ENCODE results near the gene SRC. TPM values are rescaled to one million over a fixed set of nuclear protein-coding genes. Genes with fewer than 3 reads are reported as not detected.

Gene SRC
- polyA plus RNA-seq, 1 donor (not counting 4 experiments of a cell fraction or from before 2014, with no cell fraction given) = 22.8 TPM

DNA sequence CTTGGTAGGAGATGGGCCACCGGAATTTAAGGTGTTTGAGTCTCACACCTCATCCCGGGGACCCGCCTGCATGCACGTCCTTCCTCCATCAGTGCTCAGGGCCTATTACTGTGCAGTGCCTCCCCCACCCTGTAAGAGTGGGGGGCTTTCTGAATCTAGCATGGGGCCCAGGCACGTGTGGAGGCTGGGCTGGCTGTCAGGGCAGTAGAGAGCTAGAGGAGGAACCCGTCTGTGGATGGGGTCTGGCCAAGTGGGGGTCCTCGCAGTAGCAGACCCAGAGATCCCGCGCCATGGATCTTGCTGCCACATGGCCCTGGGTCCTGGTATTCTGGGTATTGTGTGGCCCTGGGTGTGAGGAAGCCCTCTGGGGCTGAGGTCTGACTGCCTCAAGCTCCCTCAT, 42.9 kb downstream of the SRC start:
- FAIRE-seq (no peak), DNase-seq (ENCODE audit: low read depth, low spot score) (no peak)
- H3K36me3 ChIP-seq (ENCODE audit: control insufficient read depth in 2 of 2, extremely low read depth in 1 of 2, insufficient read depth in 2 of 2, low read length in 2 of 2) = peaks cover 27 to 33% of the 10 kb centered on the region in 2 experiments
- H3K4me2 ChIP-seq (ENCODE audit: control insufficient read depth, extremely low read depth, insufficient read depth, low read depth, low read length) = no peak overlapping the region
- TF ChIP-seq, protein P1, sequence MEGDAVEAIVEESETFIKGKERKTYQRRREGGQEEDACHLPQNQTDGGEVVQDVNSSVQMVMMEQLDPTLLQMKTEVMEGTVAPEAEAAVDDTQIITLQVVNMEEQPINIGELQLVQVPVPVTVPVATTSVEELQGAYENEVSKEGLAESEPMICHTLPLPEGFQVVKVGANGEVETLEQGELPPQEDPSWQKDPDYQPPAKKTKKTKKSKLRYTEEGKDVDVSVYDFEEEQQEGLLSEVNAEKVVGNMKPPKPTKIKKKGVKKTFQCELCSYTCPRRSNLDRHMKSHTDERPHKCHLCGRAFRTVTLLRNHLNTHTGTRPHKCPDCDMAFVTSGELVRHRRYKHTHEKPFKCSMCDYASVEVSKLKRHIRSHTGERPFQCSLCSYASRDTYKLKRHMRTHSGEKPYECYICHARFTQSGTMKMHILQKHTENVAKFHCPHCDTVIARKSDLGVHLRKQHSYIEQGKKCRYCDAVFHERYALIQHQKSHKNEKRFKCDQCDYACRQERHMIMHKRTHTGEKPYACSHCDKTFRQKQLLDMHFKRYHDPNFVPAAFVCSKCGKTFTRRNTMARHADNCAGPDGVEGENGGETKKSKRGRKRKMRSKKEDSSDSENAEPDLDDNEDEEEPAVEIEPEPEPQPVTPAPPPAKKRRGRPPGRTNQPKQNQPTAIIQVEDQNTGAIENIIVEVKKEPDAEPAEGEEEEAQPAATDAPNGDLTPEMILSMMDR (optimal IDR thresholded peaks at IDR 0.05 in 1 of 3, IDR thresholded peaks at IDR 0.05 in 1 of 3, conservative IDR thresholded peaks at IDR 0.05 in 1 of 3; ENCODE audit: extremely low read depth in 1 of 3, insufficient read depth in 2 of 3, low read length in 3 of 3) = no peak
- no peak for TF ChIP-seq EZH2 (IDR thresholded peaks at IDR 0.05; ENCODE audit: low read length)
- H3K4me1 ChIP-seq (ENCODE audit: control insufficient read depth, extremely low read depth, insufficient read depth, low read length) = no peaks in the 10 kb centered on the region
- dilution Hi-C loops (cut with MboI; ENCODE audit: extremely low pct_ligation_motif_present, low sequenced_read_pairs) = no loop called here
- H4K20me1 ChIP-seq (ENCODE audit: control insufficient read depth, extremely low read depth, insufficient read depth, low read length) = no peaks in the 10 kb centered on the region
- no peak overlapping the region for H3K27ac ChIP-seq (ENCODE audit: control insufficient read depth, insufficient read depth, low read length)
- H3K79me2 ChIP-seq (ENCODE audit: control insufficient read depth, insufficient read depth, low read length) = no peaks in the 10 kb centered on the region
- no peak overlapping the region for H3K4me3 ChIP-seq (ENCODE audit: control insufficient read depth in 2 of 3, extremely low read depth in 1 of 3, insufficient read depth in 2 of 3, low read depth in 1 of 3, low read length in 3 of 3)
- H3K27me3 ChIP-seq (ENCODE audit: control insufficient read depth, extremely low read depth, insufficient read depth, low read length) = no peaks in the 10 kb centered on the region
- H3K9me1 ChIP-seq (ENCODE audit: control insufficient read depth, extremely low read depth, insufficient read depth, low read length) = no peaks in the 10 kb centered on the region
- no peak overlapping the region for H2AFZ ChIP-seq (ENCODE audit: control insufficient read depth, low read length)
- H3K9ac ChIP-seq (ENCODE audit: control insufficient read depth, extremely low read depth, insufficient read depth, low read length) = no peak overlapping the region
- no peaks in the 10 kb centered on the region for H3K9me3 ChIP-seq (ENCODE audit: control insufficient read depth, low read depth, low read length)

DNA sequence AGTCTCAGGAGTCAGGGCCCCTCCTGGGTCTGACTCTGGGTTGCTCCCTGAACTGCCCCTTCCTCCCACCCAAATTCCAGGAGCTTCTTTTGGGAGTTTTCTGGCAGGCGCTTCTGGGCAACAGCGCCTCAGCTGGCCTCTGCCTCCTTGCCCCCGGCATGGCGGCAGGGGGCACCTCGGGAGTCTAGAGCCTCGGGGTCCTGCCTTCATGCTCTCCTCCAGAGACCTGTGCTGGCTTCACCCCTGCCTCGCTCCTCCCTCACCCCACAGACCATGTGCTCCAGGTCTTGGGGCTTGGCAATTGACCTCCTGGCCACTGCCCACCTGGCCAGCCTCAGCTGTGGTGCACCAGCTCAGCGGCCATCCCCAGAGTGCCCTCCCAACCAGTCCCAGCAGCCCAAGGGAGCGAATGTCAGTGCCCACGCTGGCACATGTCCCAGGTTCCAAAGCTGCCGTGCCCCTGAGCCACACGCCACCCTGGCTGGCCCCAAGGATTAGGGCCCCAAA, 43.4 kb downstream of the SRC start:
- Histone ChIP-seq H2AFZ (ENCODE audit: control insufficient read depth, low read length) (no peak overlapping the region), H3K4me3 (ENCODE audit: control insufficient read depth in 2 of 3, extremely low read depth in 1 of 3, insufficient read depth in 2 of 3, low read depth in 1 of 3, low read length in 3 of 3) (no peak overlapping the region), H3K27ac (ENCODE audit: control insufficient read depth, insufficient read depth, low read length) (no peak overlapping the region), H3K4me1 (ENCODE audit: control insufficient read depth, extremely low read depth, insufficient read depth, low read length) (peaks cover under 1% of the 10 kb centered on the region), H3K27me3 (ENCODE audit: control insufficient read depth, extremely low read depth, insufficient read depth, low read length) (no peaks in the 10 kb centered on the region), H3K36me3 (ENCODE audit: control insufficient read depth in 2 of 2, extremely low read depth in 1 of 2, insufficient read depth in 2 of 2, low read length in 2 of 2) (peaks cover 30 to 35% of the 10 kb centered on the region in 2 experiments), H4K20me1 (ENCODE audit: control insufficient read depth, extremely low read depth, insufficient read depth, low read length) (no peaks in the 10 kb centered on the region), H3K4me2 (ENCODE audit: control insufficient read depth, extremely low read depth, insufficient read depth, low read depth, low read length) (no peak overlapping the region), H3K79me2 (ENCODE audit: control insufficient read depth, insufficient read depth, low read length) (no peaks in the 10 kb centered on the region), H3K9me3 (ENCODE audit: control insufficient read depth, low read depth, low read length) (no peaks in the 10 kb centered on the region), H3K9ac (ENCODE audit: control insufficient read depth, extremely low read depth, insufficient read depth, low read length) (no peak overlapping the region), H3K9me1 (ENCODE audit: control insufficient read depth, extremely low read depth, insufficient read depth, low read length) (no peaks in the 10 kb centered on the region)
- TF ChIP-seq, protein P1 (optimal IDR thresholded peaks at IDR 0.05 in 1 of 3, IDR thresholded peaks at IDR 0.05 in 1 of 3, conservative IDR thresholded peaks at IDR 0.05 in 1 of 3; ENCODE audit: extremely low read depth in 1 of 3, insufficient read depth in 2 of 3, low read length in 3 of 3) = no peak
- no peak for TF ChIP-seq EZH2 (IDR thresholded peaks at IDR 0.05; ENCODE audit: low read length)
- no peak for FAIRE-seq
- DNase-seq (ENCODE audit: low read depth, low spot score) = no peak
- dilution Hi-C loops (cut with MboI; ENCODE audit: extremely low pct_ligation_motif_present, low sequenced_read_pairs) = no loop called here
